BE2C (cell line): ENCODE data around the gene DACT2.

Experiments used
- DNase-seq: peaks from one replicate; pipeline ENCODE4 v3.0.0-alpha.2; 2020
- H3K27me3 ChIP-seq: fragments of 250-450 bp; sonication (Bioruptor Pico); 2 replicates; pipeline ENCODE4 v1.5.1; 2020; ENCODE audit warnings: mild to moderate bottlenecking
- H3K36me3 ChIP-seq: fragments of 250-450 bp; sonication (Bioruptor Pico); 2 replicates; pipeline ENCODE4 v1.5.1; 2020; ENCODE audit warnings: mild to moderate bottlenecking
- H3K4me1 ChIP-seq: fragments of 250-450 bp; sonication (Bioruptor Pico); 2 replicates; pipeline ENCODE4 v1.5.1; 2020
- H3K4me3 ChIP-seq: 2 replicates; pipeline ENCODE4 v1.5.1; 2011; ENCODE audit warnings: low read depth, low read length
- H3K9me3 ChIP-seq: fragments of 250-450 bp; sonication (Bioruptor Pico); 2 replicates; pipeline ENCODE4 v1.5.1; 2020
- CTCF ChIP-seq: IDR thresholded peaks from 2 replicates; pipeline ENCODE4 v1.5.1; 2012; ENCODE audit warnings: mild to moderate bottlenecking, low read depth, low read length

The DACT2 gene

GRCh38 chr6:168333039-168333438, 13.5 kb upstream of the DACT2 start:
- no peak overlapping the region for H3K4me3 ChIP-seq
- TF ChIP-seq CTCF, result peak; percentile 64
- H3K36me3 ChIP-seq, result no peaks in the 10 kb centered on the region
- no peaks in the 10 kb centered on the region for H3K27me3 ChIP-seq
- DNase-seq, result no peak
- H3K4me1 ChIP-seq, result no peaks in the 10 kb centered on the region
- no peaks in the 10 kb centered on the region for H3K9me3 ChIP-seq

DNA sequence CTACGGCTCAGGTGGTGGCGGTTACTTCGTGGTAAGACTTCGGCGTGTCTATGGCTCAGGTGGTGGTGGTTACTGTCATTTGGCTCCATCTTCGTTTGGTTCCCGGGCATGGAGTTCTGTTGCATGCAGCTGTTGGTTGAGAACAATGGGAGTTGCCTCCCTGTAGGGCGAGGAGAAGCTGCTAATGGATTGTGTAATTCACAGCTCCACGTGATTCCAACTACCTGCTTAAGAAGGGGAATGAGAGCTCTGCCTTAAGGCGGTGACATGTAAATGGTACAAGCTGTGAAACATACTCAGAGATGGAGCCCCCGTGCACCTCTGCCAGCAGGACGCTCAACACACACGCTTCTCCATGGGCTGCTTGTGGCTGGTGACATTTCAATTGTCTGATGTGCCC, 12.4 kb upstream of the DACT2 start:
- no peaks in the 10 kb centered on the region for H3K9me3 ChIP-seq
- no peak for DNase-seq
- no peak for TF ChIP-seq CTCF
- no peaks in the 10 kb centered on the region for H3K27me3 ChIP-seq
- no peaks in the 10 kb centered on the region for H3K36me3 ChIP-seq
- no peak overlapping the region for H3K4me3 ChIP-seq
- no peaks in the 10 kb centered on the region for H3K4me1 ChIP-seq

DNA sequence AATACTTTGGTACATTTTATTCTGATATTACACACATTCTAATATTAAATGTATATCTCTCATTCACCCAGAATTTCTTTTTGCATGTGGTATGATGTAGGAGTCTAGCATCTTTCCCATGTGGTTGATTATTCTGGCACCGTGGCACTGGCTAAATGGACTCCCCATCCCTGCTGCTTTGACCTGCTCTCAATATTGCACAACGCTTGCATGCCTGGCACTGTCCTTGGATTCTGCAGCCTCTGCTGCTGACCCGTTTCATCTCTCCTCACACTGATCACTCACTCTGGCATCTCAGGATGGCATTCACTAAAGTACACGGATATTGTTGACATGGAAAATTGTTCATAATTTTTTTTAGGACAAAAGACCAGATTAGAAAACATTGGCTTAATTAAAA, 11.5 kb upstream of the DACT2 start:
- TF ChIP-seq CTCF, result no peak
- Histone ChIP-seq H3K9me3 (no peaks in the 10 kb centered on the region), H3K27me3 (no peaks in the 10 kb centered on the region), H3K36me3 (no peaks in the 10 kb centered on the region), H3K4me1 (no peaks in the 10 kb centered on the region), H3K4me3 (no peak overlapping the region)
- DNase-seq, result no peak

- no peaks in the 10 kb centered on the region for H3K4me1 ChIP-seq
- H3K36me3 ChIP-seq, result no peaks in the 10 kb centered on the region
- TF ChIP-seq CTCF, result no peak
- no peak for DNase-seq
- no peaks in the 10 kb centered on the region for H3K9me3 ChIP-seq
- H3K27me3 ChIP-seq, result no peaks in the 10 kb centered on the region
- H3K4me3 ChIP-seq, result no peak overlapping the region
Measured at GRCh38 chr6:168330403-168330802, 10.8 kb upstream of the DACT2 start.

DNA sequence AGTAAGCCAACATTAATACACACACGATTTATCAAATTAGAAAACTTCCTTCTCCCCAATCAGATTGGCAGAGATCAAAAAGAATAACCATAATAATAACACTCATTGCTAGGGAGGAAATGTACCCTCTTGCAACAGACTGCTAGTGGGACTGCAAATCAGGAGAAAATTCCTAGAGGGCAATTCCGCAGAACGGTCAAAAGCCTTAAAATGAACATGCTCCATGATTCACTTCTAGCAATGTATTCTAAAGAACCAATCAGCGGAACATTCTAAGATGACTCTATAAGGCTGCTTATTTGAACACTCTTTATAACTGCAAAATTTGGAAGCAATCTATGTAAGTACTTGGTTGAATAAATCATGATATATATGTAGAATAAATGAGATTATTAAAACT, 8.5 kb upstream of the DACT2 start:
- no peak for DNase-seq
- Histone ChIP-seq H3K36me3 (no peaks in the 10 kb centered on the region), H3K4me1 (no peaks in the 10 kb centered on the region), H3K27me3 (no peaks in the 10 kb centered on the region), H3K4me3 (no peak overlapping the region), H3K9me3 (no peaks in the 10 kb centered on the region)
- no peak for TF ChIP-seq CTCF

DNA sequence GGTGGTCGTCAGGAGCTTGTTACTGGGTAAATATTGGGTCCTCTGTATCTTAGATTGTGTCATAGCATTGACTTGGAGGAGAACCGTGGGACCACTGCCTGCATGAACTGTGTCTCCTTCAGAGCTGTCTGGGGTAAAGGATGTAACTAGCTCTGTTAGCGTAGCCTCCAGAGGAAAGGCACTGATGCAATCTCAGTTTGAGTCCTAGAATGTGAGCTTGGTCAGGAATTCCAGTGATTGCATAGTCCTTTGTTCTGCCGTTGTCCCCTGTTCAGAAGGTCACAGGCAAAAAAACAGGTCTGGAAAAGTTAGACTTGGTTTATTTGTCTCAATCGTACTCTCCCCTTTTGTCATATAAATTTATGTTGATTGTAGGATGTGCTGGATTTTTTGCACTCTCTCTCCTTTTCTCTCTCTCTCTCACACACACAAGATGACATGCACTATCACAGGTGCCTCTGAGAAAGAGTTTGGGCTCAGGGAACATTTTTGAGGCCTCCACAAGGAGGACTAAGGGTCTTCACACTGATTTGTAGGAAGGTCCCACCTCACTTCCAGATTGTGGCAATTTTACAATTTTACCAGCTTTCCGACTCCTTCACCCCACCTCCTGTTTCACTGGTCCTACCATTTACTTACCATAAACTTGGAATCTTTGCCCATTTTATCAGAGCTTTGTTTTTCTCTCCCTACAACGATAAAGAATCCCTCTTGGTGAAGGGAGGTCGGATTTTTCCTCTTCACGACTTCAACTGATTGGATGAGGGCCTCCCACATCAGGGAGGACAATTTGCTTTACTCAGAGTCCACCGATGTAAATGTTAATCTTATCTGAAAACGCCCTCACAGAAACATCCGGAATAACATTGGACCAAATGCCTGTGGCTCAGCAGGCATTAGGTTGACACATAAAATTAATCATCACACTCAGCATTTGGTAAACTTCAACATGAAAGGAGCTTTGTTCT, 7.0 kb upstream of the DACT2 start:
- no peak for DNase-seq
- Histone ChIP-seq H3K4me3 (no peak overlapping the region), H3K9me3 (no peaks in the 10 kb centered on the region), H3K27me3 (no peaks in the 10 kb centered on the region), H3K36me3 (no peaks in the 10 kb centered on the region), H3K4me1 (no peaks in the 10 kb centered on the region)
- TF ChIP-seq CTCF, result no peak
